Naive thymus-derived CD4-positive, alpha-beta T cell (primary cell): ENCODE measurements around the gene COPB2. TPM values are rescaled to one million over a fixed set of nuclear protein-coding genes. Genes with fewer than 3 reads are reported as not detected.

Experiments
- ATAC-seq: fragments of 150-1000 bp; cut with Tn5 transposase; 2 replicates; pipeline ENCODE4 v1.10.0; 2021; ENCODE audit warnings: mild to moderate bottlenecking, moderate library complexity
- CTCF ChIA-PET: fragments of 350-600 bp; sonication (Branson Sonifier 250); formaldehyde crosslinking; loops from one replicate; lab custom pipeline; 2021; ENCODE audit warnings: antibody characterized with exemption; lab: Charles Lee
- POLR2A ChIA-PET: fragments of 350-600 bp; sonication (Branson Sonifier 250); formaldehyde crosslinking; loops from one replicate; lab custom pipeline; 2021; ENCODE audit warnings: antibody characterized with exemption, inconsistent platforms; lab: Charles Lee
- DNase-seq, 9 donors: peaks; one replicate each; pipeline versions ENCODE4 v3.0.0 to v3.0.0-alpha.2; 2020 to 2022; ENCODE audit warnings: mixed read lengths in 1 of 9
- H3K27ac ChIP-seq: one replicate; pipeline ENCODE4 v1.7.0; 2013; ENCODE audit warnings: mild to moderate bottlenecking, low read depth, low read length, moderate library complexity
- H3K27me3 ChIP-seq, 2 donors: one replicate each; pipeline ENCODE4 v1.7.0; 2013; ENCODE audit warnings: low read length in 2 of 2, mild to moderate bottlenecking in 2 of 2, moderate library complexity in 2 of 2; ENCODE audit not compliant: control insufficient read depth in 2 of 2, insufficient read depth in 2 of 2
- H3K36me3 ChIP-seq, 3 experiments: 1 replicate in 2 of 3; 2 replicates in 1 of 3; pipeline ENCODE4 v1.7.0; 2013; ENCODE audit warnings: low read length in 3 of 3, mild to moderate bottlenecking in 3 of 3, moderate library complexity in 1 of 3; ENCODE audit not compliant: insufficient read depth in 3 of 3, control insufficient read depth in 2 of 3
- H3K4me1 ChIP-seq, 2 donors: one replicate each; pipeline ENCODE4 v1.7.0; 2013; ENCODE audit warnings: low read length in 2 of 2, mild to moderate bottlenecking in 2 of 2, moderate library complexity in 1 of 2; ENCODE audit not compliant: control insufficient read depth in 2 of 2, insufficient read depth in 2 of 2
- H3K4me3 ChIP-seq: 2 replicates; pipeline ENCODE4 v1.7.0; 2013; ENCODE audit warnings: mild to moderate bottlenecking, low read length
- H3K9me3 ChIP-seq, 3 experiments: 1 replicate in 2 of 3; 2 replicates in 1 of 3; pipeline ENCODE4 v1.7.0; 2013; ENCODE audit warnings: low read length in 3 of 3; ENCODE audit not compliant: control insufficient read depth in 2 of 3
- H3K27ac Mint-ChIP-seq, 9 donors: one replicate each; pipeline ENCODE4 v1.8.0; 2020 to 2022; ENCODE audit warnings: mixed read lengths in 9 of 9, mild to moderate bottlenecking in 8 of 9, moderate library complexity in 5 of 9, inconsistent platforms in 2 of 9
- H3K27me3 Mint-ChIP-seq, 5 donors: one replicate each; pipeline ENCODE4 v1.8.0; 2021 to 2022; ENCODE audit warnings: mixed read lengths in 5 of 5, mild to moderate bottlenecking in 1 of 5
- H3K36me3 Mint-ChIP-seq, 5 donors: one replicate each; pipeline ENCODE4 v1.8.0; 2020 to 2022; ENCODE audit warnings: mixed read lengths in 5 of 5, mild to moderate bottlenecking in 3 of 5, inconsistent platforms in 1 of 5
- H3K4me1 Mint-ChIP-seq, 7 donors: one replicate each; pipeline ENCODE4 v1.8.0; 2020 to 2022; ENCODE audit warnings: mixed read lengths in 7 of 7, mild to moderate bottlenecking in 3 of 7, inconsistent platforms in 1 of 7
- H3K4me3 Mint-ChIP-seq, 10 donors: one replicate each; pipeline ENCODE4 v1.8.0; 2020 to 2022; ENCODE audit warnings: mild to moderate bottlenecking in 10 of 10, mixed read lengths in 10 of 10, moderate library complexity in 6 of 10, inconsistent platforms in 2 of 10
- H3K9me3 Mint-ChIP-seq, 11 donors: one replicate each; pipeline ENCODE4 v1.8.0; 2020 to 2022; ENCODE audit warnings: mixed read lengths in 11 of 11, mild to moderate bottlenecking in 4 of 11, inconsistent platforms in 1 of 11, moderate library complexity in 1 of 11
- intact Hi-C, 2 donors: fragments of 100-400 bp; cut with micrococcal nuclease; formaldehyde crosslinking; loops; one replicate each; pipeline ENCODE4 v1.15.1; 2023
- polyA plus RNA-seq, 2 donors: library from polyadenylated mRNA; unstranded; fragments of 300-500 nt; fragmentation: Illumina TruSeq; gene quantifications; one replicate each; pipeline ENCODE4 v1.2.3, GENCODE V29; 2021
- total RNA-seq, 6 experiments: library from RNA in 5 of 6; stranded (reverse) in 5 of 6; gene quantifications; 1 replicate in 5 of 6; 2 replicates in 1 of 6; pipeline ENCODE4 v1.2.3 and lab custom pipeline; 2021 to 2026

Gene COPB2
- total and polyA plus RNA-seq, 7 experiments from 2014 or later, result 23.5 to 109 (median 64.5) TPM

GRCh38 chr3:139425745-139426400 is 36.4 kb upstream of the COPB2 start:
- ATAC-seq (no peak), DNase-seq (no peak)
- intact Hi-C loops, result loop anchor here in 1 of 2 donors (5.0 to 10.0 kb wide), 4 partner anchors 201 to 1766 kb away; partner anchors contain the start of gene CLSTN2
- H3K36me3 ChIP-seq, result no peaks in the 10 kb centered on the region
- Mint-ChIP-seq H3K4me3 (no peak overlapping the region), H3K27me3 (no peaks in the 10 kb centered on the region), H3K36me3 (peaks cover 0 to 21% (median 4%) of the 10 kb centered on the region in 5 donors), H3K4me1 (no peaks in the 10 kb centered on the region), H3K9me3 (no peaks in the 10 kb centered on the region), H3K27ac (no peak overlapping the region)
- ChIA-PET CTCF (interaction anchor here (0.9 kb wide), 1 partner anchor 8 kb away, joined by 3 read pairs; no protein-coding TSS in a partner anchor), POLR2A (no interaction called here)
- H3K4me1 ChIP-seq, result no peaks in the 10 kb centered on the region
- no peak overlapping the region for H3K27ac ChIP-seq
- H3K4me3 ChIP-seq, result no peak overlapping the region
- no peaks in the 10 kb centered on the region for H3K9me3 ChIP-seq
- no peaks in the 10 kb centered on the region for H3K27me3 ChIP-seq

- Histone ChIP-seq H3K4me1 (no peaks in the 10 kb centered on the region), H3K27ac (no peak overlapping the region), H3K4me3 (no peak overlapping the region), H3K9me3 (no peaks in the 10 kb centered on the region), H3K36me3 (no peaks in the 10 kb centered on the region), H3K27me3 (no peaks in the 10 kb centered on the region)
- H3K27ac Mint-ChIP-seq, result no peak overlapping the region
- DNase-seq, result no peak
- CTCF ChIA-PET, result no interaction called here
- intact Hi-C loops, result loop anchor here in 1 of 2 donors (10.0 kb wide), 1 partner anchor 512 kb away; the partner anchor contains the start of gene CLSTN2
- ATAC-seq, result no peak
- peaks cover 0 to 3% (median 0%) of the 10 kb centered on the region in 11 donors for H3K9me3 Mint-ChIP-seq
- POLR2A ChIA-PET, result no interaction called here
- H3K4me3 Mint-ChIP-seq, result no peak overlapping the region
- no peaks in the 10 kb centered on the region for H3K27me3 Mint-ChIP-seq
- H3K4me1 Mint-ChIP-seq, result no peaks in the 10 kb centered on the region
- peaks cover 0 to 21% (median 6%) of the 10 kb centered on the region in 5 donors for H3K36me3 Mint-ChIP-seq
Measured at GRCh38 chr3:139423232-139423631, 33.8 kb upstream of the COPB2 start.

- Mint-ChIP-seq H3K36me3 (peaks cover 0 to 32% (median 16%) of the 10 kb centered on the region in 5 donors), H3K4me1 (no peaks in the 10 kb centered on the region), H3K9me3 (peaks cover 0 to 16% (median 12%) of the 10 kb centered on the region in 11 donors), H3K4me3 (no peak overlapping the region), H3K27me3 (peaks cover 0 to 5% (median 0%) of the 10 kb centered on the region in 5 donors), H3K27ac (no peak overlapping the region)
- Histone ChIP-seq H3K4me3 (no peak overlapping the region), H3K27me3 (no peaks in the 10 kb centered on the region), H3K4me1 (no peaks in the 10 kb centered on the region), H3K27ac (no peak overlapping the region), H3K36me3 (no peaks in the 10 kb centered on the region), H3K9me3 (no peaks in the 10 kb centered on the region)
- no peak for DNase-seq
- intact Hi-C loops, result loop anchor here in 1 of 2 donors (10.0 kb wide), 1 partner anchor 513 kb away; the partner anchor contains the start of gene CLSTN2
- ChIA-PET CTCF (no interaction called here), POLR2A (no interaction called here)
- no peak for ATAC-seq
Measured at GRCh38 chr3:139421460-139421859, 32.0 kb upstream of the COPB2 start.

- H3K4me1 Mint-ChIP-seq, result no peaks in the 10 kb centered on the region
- no peak overlapping the region for H3K4me3 ChIP-seq
- no peak for ATAC-seq
- no peaks in the 10 kb centered on the region for H3K9me3 ChIP-seq
- no peaks in the 10 kb centered on the region for H3K27me3 ChIP-seq
- H3K27ac ChIP-seq, result no peak overlapping the region
- DNase-seq, result no peak
- H3K9me3 Mint-ChIP-seq, result peaks cover 1 to 20% (median 15%) of the 10 kb centered on the region in 11 donors
- H3K36me3 Mint-ChIP-seq, result peaks cover 0 to 33% (median 19%) of the 10 kb centered on the region in 5 donors
- no peaks in the 10 kb centered on the region for H3K4me1 ChIP-seq
- ChIA-PET CTCF (no interaction called here), POLR2A (no interaction called here)
- no peak overlapping the region for H3K27ac Mint-ChIP-seq
- H3K36me3 ChIP-seq, result no peaks in the 10 kb centered on the region
- no peak overlapping the region for H3K4me3 Mint-ChIP-seq
- intact Hi-C loops, result loop anchor here in 1 of 2 donors (10.0 kb wide), 1 partner anchor 514 kb away; the partner anchor contains the start of gene CLSTN2
- H3K27me3 Mint-ChIP-seq, result peaks cover 0 to 5% (median 0%) of the 10 kb centered on the region in 5 donors
Measured at GRCh38 chr3:139421040-139421439, 31.6 kb upstream of the COPB2 start.

GRCh38 chr3:139418144-139418543 is 28.7 kb upstream of the COPB2 start:
- POLR2A ChIA-PET, result no interaction called here
- Mint-ChIP-seq H3K27me3 (peaks cover 0 to 7% (median 0%) of the 10 kb centered on the region in 5 donors), H3K4me1 (no peaks in the 10 kb centered on the region), H3K36me3 (peaks cover 0 to 46% (median 33%) of the 10 kb centered on the region in 5 donors), H3K9me3 (peaks cover 9 to 49% (median 39%) of the 10 kb centered on the region in 11 donors), H3K4me3 (no peak overlapping the region), H3K27ac (no peak overlapping the region)
- Histone ChIP-seq H3K27ac (no peak overlapping the region), H3K36me3 (no peaks in the 10 kb centered on the region), H3K4me3 (no peak overlapping the region), H3K9me3 (peaks cover 0 to 13% (median 0%) of the 10 kb centered on the region in 3 experiments), H3K27me3 (no peaks in the 10 kb centered on the region), H3K4me1 (no peaks in the 10 kb centered on the region)
- DNase-seq, result no peak
- CTCF ChIA-PET, result no interaction called here
- ATAC-seq, result no peak
- intact Hi-C loops, result no loop called here

- Histone ChIP-seq H3K27me3 (no peaks in the 10 kb centered on the region), H3K36me3 (no peaks in the 10 kb centered on the region), H3K27ac (no peak overlapping the region), H3K4me3 (no peak overlapping the region), H3K4me1 (no peaks in the 10 kb centered on the region), H3K9me3 (peaks cover 0 to 18% (median 0%) of the 10 kb centered on the region in 3 experiments)
- ATAC-seq (no peak), DNase-seq (no peak)
- ChIA-PET CTCF (no interaction called here), POLR2A (no interaction called here)
- Mint-ChIP-seq H3K4me1 (no peaks in the 10 kb centered on the region), H3K4me3 (no peak overlapping the region), H3K9me3 (peaks cover 17 to 68% (median 54%) of the 10 kb centered on the region in 11 donors), H3K27me3 (peaks cover 0 to 7% (median 0%) of the 10 kb centered on the region in 5 donors), H3K27ac (no peak overlapping the region), H3K36me3 (peaks cover 0 to 57% (median 37%) of the 10 kb centered on the region in 5 donors)
- intact Hi-C loops, result no loop called here
Measured at GRCh38 chr3:139416275-139416674, 26.8 kb upstream of the COPB2 start.
